Measurements from ENCODE around the gene KRTAP4-3.

The KRTAP4-3 gene

GRCh38 chr17:41168121-41168520 is at the start of gene KRTAP4-3:
Gene KRTAP4-3 (minus strand): TSS chr17:41168221. CDS start chr17:41168172, 49 bp downstream.
- TF ChIP-seq CTCF (conservative IDR thresholded peaks at IDR 0.05; ENCODE audit: low read depth, low read length) = no peak
- DNase-seq (ENCODE audit: low read depth) = peak; percentile 18
- no peak within 1 kb of the TSS for H3K4me3 ChIP-seq (ENCODE audit: low read depth, low read length)

- H3K4me3 ChIP-seq (ENCODE audit: low read depth, low read length) = no peak overlapping the region
- no peak for TF ChIP-seq CTCF (conservative IDR thresholded peaks at IDR 0.05; ENCODE audit: low read depth, low read length)
- no peak for DNase-seq (ENCODE audit: low read depth)
Observed at GRCh38 chr17:41215681-41216080, 47.7 kb upstream of the KRTAP4-3 start.

- DNase-seq (ENCODE audit: low read depth) = no peak
- no peak overlapping the region for H3K4me3 ChIP-seq (ENCODE audit: low read depth, low read length)
- no peak for TF ChIP-seq CTCF (conservative IDR thresholded peaks at IDR 0.05; ENCODE audit: low read depth, low read length)
Observed at GRCh38 chr17:41212524-41213169, 44.6 kb upstream of the KRTAP4-3 start.

- no peak for TF ChIP-seq CTCF (conservative IDR thresholded peaks at IDR 0.05; ENCODE audit: low read depth, low read length)
- H3K4me3 ChIP-seq (ENCODE audit: low read depth, low read length) = no peak overlapping the region
- peak; percentile 8 for DNase-seq (ENCODE audit: low read depth)
Observed at GRCh38 chr17:41211845-41212466, 43.9 kb upstream of the KRTAP4-3 start.

GRCh38 chr17:41199421-41200078 is 31.5 kb upstream of the KRTAP4-3 start:
- TF ChIP-seq CTCF (conservative IDR thresholded peaks at IDR 0.05; ENCODE audit: low read depth, low read length) = no peak
- no peak overlapping the region for H3K4me3 ChIP-seq (ENCODE audit: low read depth, low read length)
- DNase-seq (ENCODE audit: low read depth) = no peak

- no peak for TF ChIP-seq CTCF (conservative IDR thresholded peaks at IDR 0.05; ENCODE audit: low read depth, low read length)
- H3K4me3 ChIP-seq (ENCODE audit: low read depth, low read length) = no peak overlapping the region
- DNase-seq (ENCODE audit: low read depth) = no peak
Observed at GRCh38 chr17:41196068-41196467, 28.0 kb upstream of the KRTAP4-3 start.
